GM06990 (cell line): ENCODE data around the gene SC5D.
A peak's percentile ranks its signal among the peaks of the same experiment; 100 is the strongest.

ENCODE experiments used
- DNase-seq: peaks from one replicate; pipeline ENCODE4 v3.0.0-alpha.2; 2011; ENCODE audit not compliant: insufficient read length; ENCODE audit errors: extremely low read depth
- H3K27me3 ChIP-seq: replicated peaks from 2 replicates; pipeline ENCODE4 v1.6.0; 2011; ENCODE audit warnings: low read length; ENCODE audit not compliant: control insufficient read depth, insufficient read depth
- H3K36me3 ChIP-seq: 2 replicates; pipeline ENCODE4 v1.5.1; 2011; ENCODE audit warnings: low read length; ENCODE audit not compliant: control insufficient read depth, insufficient read depth
- H3K4me3 ChIP-seq: replicated peaks from 2 replicates; pipeline ENCODE4 v1.5.1; 2011; ENCODE audit warnings: low read depth, mild to moderate bottlenecking, control low read depth, low read length
- CTCF ChIP-seq: IDR thresholded peaks from 2 replicates; pipeline ENCODE4 v1.5.1; 2011; ENCODE audit warnings: low read length, control low read depth, mild to moderate bottlenecking, inconsistent platforms; ENCODE audit not compliant: insufficient read depth, poor library complexity, severe bottlenecking

The SC5D gene

GRCh38 chr11:121274332-121274991 is 18.1 kb upstream of the SC5D start:
- no peak for TF ChIP-seq CTCF
- no peak for DNase-seq

GRCh38 chr11:121281698-121282097 is 10.9 kb upstream of the SC5D start:
- H3K27me3 ChIP-seq: no peaks in the 10 kb centered on the region
- no peak overlapping the region for H3K4me3 ChIP-seq
- no peak for TF ChIP-seq CTCF
- H3K36me3 ChIP-seq: no peaks in the 10 kb centered on the region
- DNase-seq: no peak

More at GRCh38 chr11:121274332-121274991, 18.1 kb upstream of the SC5D start:
- no peaks in the 10 kb centered on the region for H3K36me3 ChIP-seq
- H3K27me3 ChIP-seq: no peaks in the 10 kb centered on the region; the same call in 1 of the 2 replicates
- H3K4me3 ChIP-seq: no peak overlapping the region

GRCh38 chr11:121282386-121282785 is 10.2 kb upstream of the SC5D start:
- Histone ChIP-seq H3K27me3 (no peaks in the 10 kb centered on the region), H3K4me3 (no peak overlapping the region), H3K36me3 (no peaks in the 10 kb centered on the region)
- TF ChIP-seq CTCF: no peak
- DNase-seq: no peak

- H3K36me3 ChIP-seq: no peaks in the 10 kb centered on the region
- no peaks in the 10 kb centered on the region for H3K27me3 ChIP-seq
- peak; percentile 18 for DNase-seq
- H3K4me3 ChIP-seq: no peak overlapping the region
- TF ChIP-seq CTCF: no peak
Measured at GRCh38 chr11:121282886-121283502, 9.6 kb upstream of the SC5D start.

GRCh38 chr11:121291319-121291718 is 1.3 kb upstream of the SC5D start:
- Histone ChIP-seq H3K4me3 (no peak overlapping the region), H3K36me3 (peaks cover 4% of the 10 kb centered on the region), H3K27me3 (no peaks in the 10 kb centered on the region)
- DNase-seq: no peak
- no peak for TF ChIP-seq CTCF
